HG03442 (cell line): Measurements from ENCODE around the gene JAK1.

Source experiments
- ATAC-seq: cut with Tn5 transposase; IDR thresholded peaks from one replicate; pipeline ENCODE4 v1.9.1; 2021; ENCODE audit warnings: mild to moderate bottlenecking, moderate library complexity; ENCODE audit not compliant: unreplicated experiment

JAK1 gene

DNA sequence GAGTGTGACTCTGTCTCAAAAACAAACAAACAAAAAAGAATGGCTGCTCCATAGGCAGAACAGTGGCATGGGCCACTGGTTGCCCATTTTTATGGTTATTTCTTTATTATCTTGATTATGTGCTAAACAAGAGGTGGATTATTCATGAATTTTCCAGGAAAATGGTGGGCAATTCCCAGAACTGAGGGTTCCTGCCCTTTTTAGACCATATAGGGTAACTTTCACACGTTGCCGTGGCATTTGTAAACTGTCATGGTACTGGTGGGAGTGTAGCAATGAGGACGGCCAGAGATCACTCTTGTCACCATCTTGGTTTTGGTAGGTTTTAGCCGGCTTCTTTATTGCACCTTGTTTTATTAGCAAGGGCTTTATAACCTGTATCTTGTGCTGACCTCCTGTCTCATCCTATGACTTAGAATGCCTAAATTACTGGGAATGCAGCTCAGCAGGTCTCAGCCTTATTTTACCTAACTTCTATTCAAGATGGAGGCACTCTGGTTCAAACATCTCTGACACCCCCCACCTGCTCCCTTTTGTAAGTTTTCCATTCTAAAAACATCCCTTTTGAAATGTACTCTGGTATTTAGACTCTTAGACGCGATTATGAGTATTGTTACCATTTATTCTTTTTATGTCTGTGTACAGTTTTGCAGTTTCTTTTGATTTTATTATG lies 164.4 kb downstream of the JAK1 start:
- ATAC-seq = no peak

DNA sequence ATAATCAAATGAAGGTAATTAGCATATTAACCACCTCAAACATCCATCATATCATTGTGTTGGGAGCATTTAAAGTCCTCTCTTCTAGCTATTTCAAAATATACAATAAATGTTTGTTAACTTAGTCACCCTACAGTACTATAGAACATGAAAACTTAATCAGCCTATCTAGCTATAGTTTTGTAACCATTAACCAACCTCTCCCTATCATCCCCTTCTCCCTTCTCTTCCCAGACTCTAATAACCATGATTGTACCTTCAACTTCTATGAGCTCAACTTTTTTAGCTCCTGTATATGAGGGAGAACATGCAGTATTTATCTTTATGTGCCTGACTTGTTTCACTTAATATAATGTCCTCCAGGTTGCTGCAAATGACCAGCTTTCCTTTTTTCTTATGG lies 167.5 kb downstream of the JAK1 start:
- ATAC-seq = no peak

DNA sequence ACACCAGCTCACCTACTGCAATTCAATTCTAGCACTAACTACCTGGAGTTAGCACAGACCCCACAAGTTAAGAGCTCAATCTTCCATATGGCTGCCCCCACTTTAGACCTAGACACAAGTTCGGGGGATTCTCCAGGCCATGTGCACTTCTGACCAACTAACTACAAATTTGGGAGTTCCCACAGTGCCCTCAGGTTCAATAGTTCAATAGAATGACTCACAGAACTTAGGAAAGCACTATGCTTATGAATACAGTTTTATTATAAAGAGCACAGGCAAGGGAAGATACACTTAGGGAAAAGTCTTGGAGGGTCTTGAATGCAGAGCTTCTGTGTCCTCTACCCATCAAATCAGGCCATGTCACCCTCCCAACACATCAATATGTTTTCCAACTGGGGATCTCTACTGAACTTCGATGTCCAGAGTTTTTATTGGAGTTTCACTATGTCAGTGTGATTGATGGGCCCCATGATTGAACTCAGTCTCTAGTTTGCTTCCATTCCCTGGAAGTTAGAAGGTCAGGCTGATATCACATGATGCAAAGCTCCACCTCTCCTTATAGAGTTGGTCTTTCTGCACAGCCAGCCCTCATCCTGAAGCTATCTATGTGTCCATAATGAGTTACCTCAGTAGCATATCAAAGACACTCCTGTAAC lies 175.4 kb downstream of the JAK1 start:
- ATAC-seq = no peak
